Erythroblast (primary cell): Measurements from ENCODE around the gene FOXN1.

Experiments used
- GATA1 ChIP-seq: IDR thresholded peaks from 2 replicates; pipeline ENCODE4 v1.6.1; 2011; ENCODE audit warnings: low read depth, mild to moderate bottlenecking, control low read depth, low read length, moderate library complexity
- POLR2A ChIP-seq: IDR thresholded peaks from 2 replicates; pipeline ENCODE4 v1.6.1; 2011; ENCODE audit warnings: mild to moderate bottlenecking, low read length

DNA sequence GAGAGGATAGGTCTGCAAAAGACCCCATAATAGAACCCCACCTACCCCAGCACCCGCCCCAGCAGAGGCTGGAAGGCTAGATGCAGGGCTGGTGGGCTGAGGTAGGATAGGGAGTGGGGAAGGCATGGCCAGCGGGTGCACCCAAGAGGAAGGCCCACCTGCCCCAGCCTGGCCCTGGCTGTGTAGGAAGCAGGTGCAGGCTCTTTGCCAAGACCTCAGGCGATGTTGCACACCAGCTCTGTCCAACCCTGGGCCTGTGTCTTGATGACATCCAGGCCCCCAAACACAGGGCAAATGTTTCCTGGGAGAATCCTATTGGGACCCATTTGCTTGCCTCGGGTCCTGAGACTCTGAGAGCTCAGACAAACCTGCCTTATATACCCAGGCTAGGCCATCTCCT is 34.1 kb downstream of the FOXN1 start:
- TF ChIP-seq POLR2A (no peak), GATA1 (no peak)
